ENCODE measurements around the gene SH2B3.
"Not testable (repeated sequence)": the region's sequence is repeated elsewhere in the genome, so short reads cannot be mapped to it uniquely, and the experiment has no call there.

Gene SH2B3

GRCh38 chr12:111387747-111388323, 17.9 kb upstream of the SH2B3 start:
- no peak for DNase-seq

DNA sequence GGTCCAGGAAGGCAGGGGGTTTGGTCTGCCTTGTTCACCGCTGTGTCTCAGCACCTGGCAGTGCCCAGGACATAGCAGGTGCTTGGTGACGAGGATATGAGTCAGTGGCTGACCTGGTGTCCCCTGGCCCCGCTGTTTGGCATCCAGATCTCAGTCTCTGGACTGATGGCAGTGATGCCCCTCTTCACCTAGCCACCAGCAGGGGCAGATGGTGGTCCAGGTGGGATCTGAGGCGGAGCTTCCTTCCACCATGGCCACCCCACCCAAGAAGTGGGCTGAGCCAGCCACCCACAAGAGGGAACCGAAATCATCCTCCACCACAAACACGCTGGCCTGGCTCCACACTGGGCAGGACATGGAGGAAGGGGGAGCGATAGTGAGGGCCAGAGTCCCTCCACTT, 16.1 kb upstream of the SH2B3 start:
- no peak for DNase-seq

DNA sequence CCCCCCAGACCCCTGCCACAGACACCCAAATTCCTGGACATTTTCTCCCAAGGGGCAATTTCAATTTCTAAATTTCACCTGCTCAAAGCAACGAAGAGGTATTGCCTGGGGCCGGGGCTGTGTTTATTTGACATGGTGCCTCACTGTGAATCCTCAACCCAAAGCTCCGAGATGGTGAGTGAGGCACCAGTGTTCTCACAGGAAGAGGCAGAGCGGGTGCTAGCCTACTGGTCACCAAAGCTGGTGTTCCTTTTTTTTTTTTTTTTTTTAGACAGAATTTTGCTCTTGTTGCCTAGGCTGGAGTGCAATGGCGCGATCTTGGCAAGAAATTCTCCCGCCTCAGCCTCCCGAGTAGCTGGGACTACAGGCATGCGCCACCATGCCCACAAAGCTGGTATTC, 14.8 kb upstream of the SH2B3 start:
- no peak for DNase-seq

- DNase-seq = peak; percentile 67
Measured at GRCh38 chr12:111393700-111394300, 11.9 kb upstream of the SH2B3 start.

- no peak for DNase-seq
Measured at GRCh38 chr12:111394480-111394879, 11.2 kb upstream of the SH2B3 start.

- no peak for DNase-seq
Measured at GRCh38 chr12:111395336-111396187, 10.2 kb upstream of the SH2B3 start.

GRCh38 chr12:111396271-111396670, 9.5 kb upstream of the SH2B3 start:
- DNase-seq = not testable (repeated sequence)

DNA sequence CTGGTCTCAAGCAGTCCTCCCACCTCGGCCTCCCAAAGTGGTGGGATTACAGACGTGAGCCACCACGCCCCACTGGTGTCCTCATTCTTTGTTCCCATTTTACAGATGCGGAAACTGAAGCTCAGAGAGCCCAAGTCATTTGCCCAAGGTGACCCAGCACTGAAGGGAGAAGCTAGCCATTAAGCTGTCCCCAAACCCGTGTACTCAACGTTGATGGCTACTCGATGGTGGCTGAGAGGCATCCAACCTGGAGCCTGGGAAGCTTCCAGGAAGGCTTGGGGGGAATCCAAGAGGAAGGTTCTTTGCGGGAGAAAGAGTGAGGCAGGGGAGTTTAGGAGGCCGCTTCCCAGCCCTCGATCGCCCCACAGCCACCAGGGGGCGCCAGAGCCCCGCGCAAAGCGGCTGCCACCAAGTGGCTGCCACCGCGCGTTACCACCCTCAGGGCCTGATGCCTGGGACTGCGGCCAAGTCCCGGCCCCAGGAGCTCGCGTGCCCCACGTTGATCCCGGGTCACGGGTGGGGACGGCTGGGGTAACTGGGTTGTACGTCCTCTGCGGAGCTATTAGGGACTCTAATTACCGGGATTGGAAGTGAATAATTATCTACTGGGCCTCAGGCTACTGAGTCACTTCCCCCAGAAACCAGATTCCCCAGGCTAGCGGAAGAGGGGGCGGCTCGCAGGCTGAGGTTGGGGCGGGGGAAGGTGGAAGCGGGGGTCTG, 8.8 kb upstream of the SH2B3 start:
- peak; percentile 72 for DNase-seq

DNA sequence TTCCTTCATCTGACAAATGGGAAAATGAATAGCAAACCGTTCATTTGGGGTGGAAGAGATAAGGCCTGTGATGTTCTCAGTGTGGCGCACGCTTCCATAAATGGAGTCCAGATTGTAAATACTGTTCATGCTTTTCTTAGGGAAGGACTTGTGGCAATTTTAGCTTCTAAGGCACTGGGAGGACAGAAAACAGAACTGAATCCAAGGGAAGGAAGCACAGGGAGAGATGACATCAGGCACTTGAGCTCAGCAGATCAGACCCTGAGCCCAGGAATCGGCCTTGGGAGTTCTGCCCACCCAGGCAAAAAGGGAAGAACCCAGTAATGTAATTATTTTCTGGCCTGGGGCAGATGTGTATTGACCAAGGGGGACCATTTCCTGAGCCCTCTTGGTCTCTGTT, 7.2 kb upstream of the SH2B3 start:
- DNase-seq = no peak

DNA sequence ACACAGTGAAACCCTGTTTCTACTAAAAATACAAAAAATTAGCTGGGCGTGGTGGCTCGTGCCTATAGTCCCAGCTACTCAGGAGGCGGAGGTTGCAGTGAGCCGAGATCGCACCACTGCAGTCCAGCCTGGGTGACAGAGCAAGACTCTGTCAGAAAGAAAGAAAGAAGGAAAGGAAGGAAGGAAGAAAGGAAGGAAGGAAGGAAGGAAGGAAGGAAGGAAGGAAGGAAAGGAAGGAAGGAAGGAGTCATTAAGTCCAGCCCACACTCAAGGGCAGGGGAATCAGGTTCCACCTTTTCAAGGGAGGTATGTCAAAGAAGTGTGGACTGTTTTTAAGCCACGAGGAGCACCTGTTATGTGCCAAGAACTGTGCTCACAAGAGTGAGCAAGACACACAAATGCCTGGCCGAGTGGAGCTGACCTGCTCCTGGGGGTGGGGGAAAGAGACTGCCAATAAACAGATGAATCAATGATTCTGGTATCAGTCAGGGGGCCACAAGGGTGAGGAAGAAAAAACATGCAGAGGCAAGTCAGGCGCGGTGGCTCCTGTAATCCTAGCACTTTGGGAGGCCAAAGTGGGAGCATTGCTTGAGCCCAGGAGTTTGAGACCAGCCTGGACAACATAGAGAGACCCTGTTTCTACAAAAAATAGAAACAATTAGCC, 5.8 kb upstream of the SH2B3 start:
- DNase-seq = not testable (repeated sequence)

DNA sequence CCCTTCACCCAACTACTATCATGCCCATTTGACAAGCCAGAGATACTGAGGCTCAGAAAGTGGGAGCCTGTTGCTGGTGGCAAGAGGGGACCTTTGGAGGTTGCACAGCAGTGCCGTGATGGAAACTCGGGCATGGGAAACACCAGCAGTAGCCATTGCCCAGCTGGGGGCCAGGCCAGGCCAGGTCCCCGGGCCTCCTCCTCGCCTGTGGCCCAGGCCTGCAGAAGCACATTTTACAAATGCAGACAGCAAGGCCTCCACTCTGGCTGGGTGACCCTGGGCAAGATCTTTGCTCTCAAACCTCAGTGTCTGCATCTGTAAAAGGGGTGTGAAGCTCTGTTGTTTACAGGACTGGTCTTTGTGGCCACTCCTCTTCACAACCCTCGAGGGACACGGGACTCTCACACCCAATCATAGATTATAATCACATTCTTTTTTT, 4.5 kb upstream of the SH2B3 start:
- no peak for DNase-seq

DNA sequence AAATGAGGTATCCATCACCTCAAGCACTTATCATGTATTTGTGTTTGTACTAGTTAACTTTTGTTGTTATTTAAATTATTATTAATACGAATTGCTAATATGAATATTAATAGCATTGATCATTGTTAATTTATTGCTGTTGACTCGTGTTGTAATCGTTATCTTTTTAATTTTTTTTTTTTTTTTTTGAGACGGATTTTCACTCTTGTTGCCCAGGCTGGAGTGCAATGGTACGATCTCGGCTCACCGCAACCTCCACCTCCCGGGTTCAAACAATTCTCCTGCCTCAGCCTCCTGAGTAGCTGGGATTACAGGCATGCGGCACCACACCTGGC, 3.3 kb upstream of the SH2B3 start:
- not testable (repeated sequence) for DNase-seq

DNA sequence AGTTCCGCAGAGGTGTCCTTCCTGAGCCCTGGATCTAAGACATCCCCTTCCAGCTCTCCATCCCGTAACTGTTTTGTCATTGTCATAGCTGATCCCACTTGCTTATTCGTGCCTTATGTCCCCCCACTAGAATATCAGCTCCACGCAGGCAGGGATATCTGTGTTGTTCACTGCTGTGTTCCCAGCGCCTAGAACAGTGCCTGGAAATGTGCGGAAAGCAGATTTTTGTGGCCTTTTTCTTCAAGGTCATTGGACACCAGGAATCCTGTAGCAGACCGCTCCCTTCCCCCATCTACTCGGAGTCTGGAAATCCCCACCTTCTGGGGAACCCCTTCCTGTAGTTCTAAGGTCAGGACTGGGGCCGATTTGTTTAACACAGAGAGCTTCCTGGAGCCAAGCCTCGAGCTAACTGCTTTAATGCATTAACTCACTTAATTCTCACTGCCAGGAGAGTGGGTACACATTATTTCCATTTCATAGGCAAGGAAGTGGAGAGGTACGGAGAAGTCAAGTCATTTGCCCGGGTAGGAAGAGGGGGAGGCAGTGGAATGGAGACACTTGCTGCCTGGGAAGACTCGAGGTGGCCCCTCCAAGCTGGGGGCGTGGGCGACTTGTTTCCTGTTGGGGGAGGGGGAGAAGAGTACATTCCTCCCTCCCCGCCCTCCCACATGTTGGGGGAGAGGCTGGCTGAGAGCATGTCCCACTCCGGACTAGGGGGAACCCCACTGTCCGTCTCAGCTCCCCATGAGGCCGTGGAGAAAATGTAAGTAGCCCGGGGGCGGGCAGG, 1.2 kb upstream of the SH2B3 start:
- no peak for DNase-seq

DNA sequence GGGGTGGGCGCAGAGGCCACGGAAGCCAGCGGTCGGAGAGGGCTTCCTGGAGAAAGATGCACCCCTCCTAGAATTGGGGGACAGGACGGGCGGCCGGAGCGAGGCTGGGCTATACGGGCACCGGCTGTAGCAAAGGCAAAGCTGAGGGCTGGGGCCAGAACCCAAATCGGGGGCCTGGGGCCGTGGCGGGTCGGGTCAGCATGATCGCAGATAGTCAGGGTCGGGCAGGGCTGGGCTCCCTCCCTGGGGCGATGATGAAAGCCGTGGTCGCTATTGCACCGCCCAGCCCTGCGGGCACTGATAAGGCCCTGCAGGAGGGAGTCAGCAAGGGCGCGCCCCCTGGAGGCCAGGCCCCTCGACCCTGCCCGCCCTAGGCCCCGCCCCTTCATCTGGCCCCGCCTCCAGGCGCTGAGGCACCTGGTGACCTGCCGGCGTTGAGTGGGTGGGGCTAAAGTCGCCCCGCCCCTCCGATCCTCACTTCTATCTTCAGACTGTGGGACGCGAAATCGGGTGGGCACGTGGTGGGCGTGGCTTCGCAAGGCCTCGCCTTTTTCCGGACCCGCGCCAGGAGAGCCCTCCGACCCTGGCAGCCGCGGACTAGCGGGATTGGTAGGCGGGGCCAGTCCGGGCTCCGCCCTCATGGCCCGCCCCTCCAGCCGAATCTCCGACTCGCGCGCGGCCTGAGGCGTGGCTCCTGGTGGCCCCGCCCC, 419 bp upstream of the SH2B3 start:
- DNase-seq = peak; percentile 98

DNA sequence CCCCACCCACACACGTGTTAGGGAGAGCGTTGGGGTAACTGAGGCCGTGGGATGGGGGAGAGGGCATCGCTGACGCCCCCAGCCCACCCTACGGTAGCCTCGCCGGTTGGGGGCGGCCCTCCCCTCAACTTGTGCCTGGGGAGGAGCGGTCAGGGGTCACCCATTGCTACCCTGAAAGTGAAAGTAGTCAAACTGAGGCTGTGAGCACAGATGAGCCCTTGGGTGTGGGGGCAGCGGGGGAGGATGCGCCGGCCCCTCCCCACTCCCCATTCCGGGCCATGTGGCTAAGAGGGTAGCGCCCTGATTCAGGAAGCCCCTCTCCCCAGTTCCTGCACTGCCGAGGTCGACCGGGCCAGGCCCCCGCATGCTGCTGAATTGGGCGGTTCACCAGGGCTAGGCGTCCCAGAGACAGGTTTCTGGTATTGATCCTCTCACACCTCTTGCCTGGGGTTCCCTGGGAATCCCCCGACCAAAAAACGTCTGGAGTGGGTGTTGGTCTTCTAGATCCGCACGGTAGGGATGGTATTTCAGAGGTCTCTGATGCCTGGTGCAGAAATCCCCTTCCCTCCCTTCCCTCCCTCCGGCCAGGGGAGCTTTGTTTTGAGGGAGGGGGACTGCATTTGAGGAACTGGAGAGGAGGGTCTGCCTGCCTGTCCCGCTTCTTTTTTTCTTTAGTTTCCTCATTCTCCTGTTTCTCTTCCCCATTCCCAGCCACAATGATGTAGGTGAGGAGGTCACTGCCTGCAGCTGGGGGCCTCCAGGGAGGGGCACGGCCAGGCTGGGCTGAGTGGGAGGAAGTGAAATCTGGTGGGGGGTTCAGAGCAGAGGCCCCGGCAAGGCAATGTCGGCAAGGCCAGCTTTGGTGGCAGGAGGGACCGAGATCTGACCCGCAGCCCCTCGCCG, 1.0 kb downstream of the SH2B3 start:
- DNase-seq = no peak

DNA sequence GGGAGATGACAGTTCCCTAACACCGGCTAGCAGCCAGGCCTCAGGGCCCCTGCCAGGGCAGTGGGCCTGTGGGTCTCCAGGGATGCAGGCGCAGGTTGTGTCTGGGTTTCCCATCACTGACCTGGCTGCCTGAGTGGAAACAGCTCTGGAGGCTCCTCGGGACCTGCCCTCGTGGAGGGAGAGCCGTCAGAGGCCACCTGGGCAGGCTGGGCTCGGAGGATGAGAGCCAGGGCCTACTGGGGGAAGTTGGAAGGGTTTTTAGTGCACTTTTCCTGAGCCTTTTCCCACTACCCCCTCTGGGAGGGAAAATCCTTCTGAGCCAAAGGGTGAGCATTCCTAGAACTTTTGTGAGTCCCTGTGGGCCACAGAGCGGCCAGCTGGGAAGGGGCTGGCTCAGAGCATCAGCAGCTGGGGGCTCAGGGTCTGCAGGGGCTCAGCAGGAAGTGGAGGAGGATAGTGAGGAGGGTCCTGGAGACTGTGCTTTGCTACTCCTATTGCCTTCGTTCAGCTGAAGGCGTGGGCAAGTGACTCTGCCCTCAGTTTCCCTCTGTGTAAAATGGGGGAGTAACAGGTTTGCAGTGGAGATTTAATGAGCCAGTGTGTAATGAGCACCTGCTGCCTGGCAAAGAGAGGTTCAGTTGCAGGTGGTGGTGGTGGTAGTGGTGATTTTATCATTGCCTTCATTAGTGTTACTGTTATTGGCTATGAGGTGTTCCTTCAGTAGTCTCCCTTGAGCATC, 1.8 kb downstream of the SH2B3 start:
- DNase-seq = no peak

GRCh38 chr12:111408116-111408440, 2.4 kb downstream of the SH2B3 start:
- DNase-seq = no peak

GRCh38 chr12:111408686-111409402, 3.1 kb downstream of the SH2B3 start:
- DNase-seq = no peak

GRCh38 chr12:111409403-111409779, 3.7 kb downstream of the SH2B3 start:
- DNase-seq = no peak

Measured in KG1 (cell line).